Endothelial cell of umbilical vein (primary cell): Measurements from ENCODE around the gene HDAC1. TPM values are rescaled to one million over a fixed set of nuclear protein-coding genes. Genes with fewer than 3 reads are reported as not detected.

Source experiments
- BruUV-seq: library from RNA; stranded (reverse); fragments of 400-500 nt; replicated peaks from 2 replicates; lab custom pipeline; 2021; lab: Mats Ljungman, UMichigan
- CTCF ChIA-PET: fragments of 300-600, 350-600 bp; sonication (Branson Sonifier 250); formaldehyde crosslinking; loops from one replicate; lab custom pipeline; 2021; ENCODE audit warnings: antibody characterized with exemption, inconsistent platforms; lab: Charles Lee
- POLR2A ChIA-PET: fragments of 300-600, 350-600 bp; sonication (Branson Sonifier 250); formaldehyde crosslinking; loops from one replicate; lab custom pipeline; 2021; ENCODE audit warnings: antibody characterized with exemption, inconsistent platforms; lab: Charles Lee
- DNase-seq: peaks from one replicate; pipeline ENCODE4 v3.0.0-alpha.2; 2011; ENCODE audit warnings: low read depth, low spot score
- FAIRE-seq: peaks from 2 replicates; lab custom pipeline; 2011; peaks lifted over from hg19 to GRCh38; lab: Jason Lieb, UNC
- H2AFZ ChIP-seq: 2 replicates; pipeline ENCODE4 v1.6.0; 2012; ENCODE audit warnings: low read depth, low read length, control low read depth, inconsistent platforms
- H3K27ac ChIP-seq: 2 replicates; pipeline ENCODE4 v1.5.1; 2011; ENCODE audit warnings: low read depth, mild to moderate bottlenecking, control low read depth, low read length, moderate library complexity; ENCODE audit not compliant: insufficient read depth
- H3K27me3 ChIP-seq, 2 experiments: 2 replicates each; pipeline versions ENCODE4 v1.6.0 to v1.6.1; 2011; ENCODE audit warnings: low read length in 2 of 2, mixed read lengths in 1 of 2; ENCODE audit not compliant: control insufficient read depth in 2 of 2, insufficient read depth in 2 of 2
- H3K36me3 ChIP-seq, 2 experiments: 2 replicates in 1 of 2; 3 replicates in 1 of 2; pipeline ENCODE4 v1.5.1; 2011; ENCODE audit warnings: low read length in 2 of 2, mild to moderate bottlenecking in 1 of 2, moderate library complexity in 1 of 2; ENCODE audit not compliant: control insufficient read depth in 2 of 2, insufficient read depth in 2 of 2; ENCODE audit errors: extremely low read depth in 1 of 2
- H3K4me1 ChIP-seq: 3 replicates; pipeline ENCODE4 v1.5.1; 2011; ENCODE audit warnings: mild to moderate bottlenecking, low read length; ENCODE audit not compliant: control insufficient read depth, insufficient read depth; ENCODE audit errors: extremely low read depth
- H3K4me2 ChIP-seq: 2 replicates; pipeline ENCODE4 v1.6.1; 2011; ENCODE audit warnings: low read length, control low read depth, mixed read lengths; ENCODE audit not compliant: insufficient read depth
- H3K4me3 ChIP-seq, 3 experiments: fragments of 200-600 bp in 1 of 3; sonication (generic), shearing (Covaris generic) in 1 of 3; replicated peaks in 1 of 3; 2 replicates each; pipeline ENCODE4 v1.5.1; 2011 to 2016; ENCODE audit warnings: control low read depth in 3 of 3, low read length in 3 of 3, mild to moderate bottlenecking in 2 of 3, inconsistent platforms in 1 of 3, low read depth in 1 of 3, moderate library complexity in 1 of 3; ENCODE audit not compliant: insufficient read depth in 1 of 3
- H3K79me2 ChIP-seq: 2 replicates; pipeline ENCODE4 v1.6.0; 2012; ENCODE audit warnings: low read length, inconsistent platforms; ENCODE audit not compliant: control insufficient read depth, insufficient read depth
- H3K9ac ChIP-seq: replicated peaks from 2 replicates; pipeline ENCODE3; 2011; ENCODE audit warnings: low read length, control low read depth; ENCODE audit not compliant: insufficient read depth; ENCODE audit errors: extremely low read depth
- H3K9me1 ChIP-seq: replicated peaks from 3 replicates; pipeline ENCODE4 v1.6.0; 2011; ENCODE audit warnings: mild to moderate bottlenecking, low read length; ENCODE audit not compliant: control insufficient read depth, insufficient read depth; ENCODE audit errors: extremely low read depth
- H3K9me3 ChIP-seq: replicated peaks from 2 replicates; pipeline ENCODE4 v1.5.1; 2012; ENCODE audit warnings: low read length, inconsistent platforms; ENCODE audit not compliant: control insufficient read depth, insufficient read depth
- H4K20me1 ChIP-seq: replicated peaks from 2 replicates; pipeline ENCODE3; 2011; ENCODE audit warnings: mild to moderate bottlenecking, low read length; ENCODE audit not compliant: control insufficient read depth, insufficient read depth; ENCODE audit errors: extremely low read depth
- EZH2 ChIP-seq: IDR thresholded peaks from 2 replicates; pipeline ENCODE4 v1.6.1; 2012; ENCODE audit warnings: borderline replicate concordance, low read depth, mild to moderate bottlenecking, moderate library complexity, low read length, inconsistent platforms; ENCODE audit not compliant: severe bottlenecking
- FOS ChIP-seq: IDR thresholded peaks from 2 replicates; pipeline ENCODE4 v1.6.1; 2011; ENCODE audit warnings: mild to moderate bottlenecking, low read length, moderate library complexity, borderline replicate concordance; ENCODE audit not compliant: insufficient read depth
- GATA2 ChIP-seq: IDR thresholded peaks from 2 replicates; pipeline ENCODE4 v1.7.0; 2011; ENCODE audit warnings: low read depth, mild to moderate bottlenecking, moderate library complexity, mixed read lengths, low read length; ENCODE audit not compliant: insufficient read length, insufficient read depth
- JUN ChIP-seq: IDR thresholded peaks from 2 replicates; pipeline ENCODE4 v1.6.1; 2011; ENCODE audit warnings: borderline replicate concordance, low read depth; ENCODE audit not compliant: insufficient read length, insufficient read depth
- MYC ChIP-seq: IDR thresholded peaks from one replicate; pipeline ENCODE4 v1.6.1; 2011; ENCODE audit warnings: mild to moderate bottlenecking, low read depth, low read length
- POLR2A ChIP-seq: IDR thresholded peaks from 2 replicates; pipeline ENCODE4 v1.6.1; 2012; ENCODE audit warnings: low read depth, mild to moderate bottlenecking, control low read depth, low read length
- POLR2AphosphoS5 ChIP-seq: IDR thresholded peaks from 2 replicates; pipeline ENCODE4 v1.6.1; 2012; ENCODE audit warnings: low read depth, mild to moderate bottlenecking, control low read depth, low read length, moderate library complexity; ENCODE audit not compliant: insufficient read depth
- dilution Hi-C: fragments of 300-500 bp; cut with MboI; formaldehyde crosslinking; loops from one replicate; pipeline ENCODE4 v1.15.0; 2019; ENCODE audit warnings: low sequenced_read_pairs; ENCODE audit not compliant: extremely low pct_ligation_motif_present
- intact Hi-C: fragments of 100-400 bp; cut with micrococcal nuclease; formaldehyde crosslinking; loops from one replicate; pipeline ENCODE4 v1.10.0; 2022
- polyA plus RNA-seq, 4 experiments: library from polyadenylated mRNA; depleted of rRNA in 3 of 4; stranded (reverse) in 3 of 4; unstranded in 1 of 4; fragments of >200 nt; gene quantifications; 2 replicates each; pipeline versions ENCODE4 v1.2.1 to v1.2.3, GENCODE V29; 2011 to 2012; ENCODE audit warnings: missing spikeins in 1 of 4
- total RNA-seq: library from RNA; stranded (reverse); gene quantifications from 2 replicates; pipeline ENCODE4 v1.2.3, GENCODE V29; 2021
- TF ChIP-seq, protein P1 (sequence below), 2 donors: IDR thresholded peaks; 1 replicate in 1 of 2; 2 replicates in 1 of 2; pipeline ENCODE4 v1.5.1; 2011; ENCODE audit warnings: low read length in 2 of 2, mild to moderate bottlenecking in 2 of 2, moderate library complexity in 2 of 2, control low read depth in 1 of 2, inconsistent platforms in 1 of 2, low read depth in 1 of 2; ENCODE audit not compliant: insufficient read depth in 1 of 2; ENCODE audit errors: extremely low read depth in 1 of 2
- TF ChIP-seq, protein P2 (sequence below): IDR thresholded peaks from 2 replicates; pipeline ENCODE4 v1.6.1; 2011; ENCODE audit not compliant: insufficient read depth, insufficient read length

HDAC1 gene
- total and polyA plus RNA-seq, 2 donors (not counting 3 experiments of a cell fraction or from before 2014, with no cell fraction given), result 138 to 141 TPM

DNA sequence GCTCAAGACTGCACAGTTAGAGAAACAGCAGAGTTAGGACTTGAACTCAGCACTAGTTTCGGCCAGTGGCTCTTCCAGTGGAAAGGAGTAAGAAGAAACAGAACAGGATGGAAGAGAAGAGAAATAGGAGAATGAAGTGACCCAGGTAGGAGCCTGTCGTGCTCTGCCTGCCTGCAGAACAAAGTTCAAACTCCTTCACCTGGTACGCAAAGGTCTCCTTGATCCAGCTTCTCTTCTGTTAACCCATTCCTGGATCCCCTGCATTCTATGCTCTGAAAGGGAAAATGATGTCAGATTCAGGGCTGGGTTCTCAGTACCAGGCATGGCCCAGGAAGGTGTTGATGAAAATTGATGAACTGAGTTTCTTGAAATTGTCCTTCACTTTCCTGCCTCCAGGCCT is 66.6 kb downstream of the HDAC1 start:
- dilution Hi-C loops, result no loop called here
- DNase-seq, result no peak
- no peak for FAIRE-seq
- Histone ChIP-seq H3K9me3 (no peaks in the 10 kb centered on the region), H3K9ac (no peak overlapping the region), H3K27me3 (no peaks in the 10 kb centered on the region), H3K79me2 (no peaks in the 10 kb centered on the region), H3K4me2 (no peak overlapping the region), H2AFZ (no peak overlapping the region), H3K4me1 (peaks cover 9% of the 10 kb centered on the region), H3K27ac (no peak overlapping the region), H3K36me3 (peaks cover 0 to 1% of the 10 kb centered on the region in 2 experiments), H4K20me1 (no peaks in the 10 kb centered on the region), H3K9me1 (no peaks in the 10 kb centered on the region), H3K4me3 (no peak overlapping the region)
- POLR2A ChIA-PET, result interaction anchor here (1.4 kb wide), 1 partner anchor 22 kb away, joined by 3 read pairs; the partner anchor contains the start of gene MARCKSL1
- CTCF ChIA-PET, result no interaction called here
- no TSS peak for BruUV-seq
- TF ChIP-seq, protein P1, sequence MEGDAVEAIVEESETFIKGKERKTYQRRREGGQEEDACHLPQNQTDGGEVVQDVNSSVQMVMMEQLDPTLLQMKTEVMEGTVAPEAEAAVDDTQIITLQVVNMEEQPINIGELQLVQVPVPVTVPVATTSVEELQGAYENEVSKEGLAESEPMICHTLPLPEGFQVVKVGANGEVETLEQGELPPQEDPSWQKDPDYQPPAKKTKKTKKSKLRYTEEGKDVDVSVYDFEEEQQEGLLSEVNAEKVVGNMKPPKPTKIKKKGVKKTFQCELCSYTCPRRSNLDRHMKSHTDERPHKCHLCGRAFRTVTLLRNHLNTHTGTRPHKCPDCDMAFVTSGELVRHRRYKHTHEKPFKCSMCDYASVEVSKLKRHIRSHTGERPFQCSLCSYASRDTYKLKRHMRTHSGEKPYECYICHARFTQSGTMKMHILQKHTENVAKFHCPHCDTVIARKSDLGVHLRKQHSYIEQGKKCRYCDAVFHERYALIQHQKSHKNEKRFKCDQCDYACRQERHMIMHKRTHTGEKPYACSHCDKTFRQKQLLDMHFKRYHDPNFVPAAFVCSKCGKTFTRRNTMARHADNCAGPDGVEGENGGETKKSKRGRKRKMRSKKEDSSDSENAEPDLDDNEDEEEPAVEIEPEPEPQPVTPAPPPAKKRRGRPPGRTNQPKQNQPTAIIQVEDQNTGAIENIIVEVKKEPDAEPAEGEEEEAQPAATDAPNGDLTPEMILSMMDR (IDR thresholded peaks at IDR 0.05; ENCODE audit: extremely low read depth in 1 of 2, insufficient read depth in 1 of 2, low read depth in 1 of 2, low read length in 2 of 2), result no peak
- TF ChIP-seq POLR2A (no peak), GATA2 (no peak), EZH2 (no peak), POLR2AphosphoS5 (no peak), MYC (no peak), FOS (no peak), JUN (no peak)
- TF ChIP-seq, protein P2, sequence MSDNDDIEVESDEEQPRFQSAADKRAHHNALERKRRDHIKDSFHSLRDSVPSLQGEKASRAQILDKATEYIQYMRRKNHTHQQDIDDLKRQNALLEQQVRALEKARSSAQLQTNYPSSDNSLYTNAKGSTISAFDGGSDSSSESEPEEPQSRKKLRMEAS, result no peak
- intact Hi-C loops, result no loop called here
